ENCODE results near the gene MAFB. TPM values are rescaled to one million over a fixed set of nuclear protein-coding genes. Genes with fewer than 3 reads are reported as not detected.

Gene MAFB
- total RNA-seq, 2 experiments from 2014 or later = not detected

DNA sequence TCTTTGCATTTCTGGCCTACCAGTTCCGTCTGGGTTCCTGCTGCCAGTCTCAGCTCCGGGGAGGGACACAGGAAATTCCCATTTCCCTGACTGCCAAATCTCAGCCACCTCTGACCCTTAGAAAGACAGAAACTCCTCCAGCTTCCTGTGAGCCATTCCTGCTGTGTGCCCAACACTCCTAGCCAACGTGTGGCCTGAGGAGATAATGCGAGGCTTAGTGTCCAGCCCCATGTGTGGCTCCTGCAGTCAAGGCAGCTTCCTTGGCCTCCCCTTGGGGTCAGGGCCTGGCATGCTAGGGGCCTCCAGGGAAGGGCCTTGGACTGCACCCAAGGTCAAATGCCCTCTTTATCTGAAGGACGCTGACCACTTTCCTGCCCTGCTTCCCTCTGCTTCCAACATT is 45.1 kb downstream of the MAFB start:
- no peaks in the 10 kb centered on the region for H3K9me2 ChIP-seq (ENCODE audit: insufficient read depth, low read length)
- no peaks in the 10 kb centered on the region for H3K4me1 ChIP-seq (ENCODE audit: insufficient read depth, low read length, poor library complexity, severe bottlenecking)
- H3K27ac ChIP-seq (ENCODE audit: low read depth, low read length, poor library complexity, severe bottlenecking) = no peak overlapping the region
- no peak overlapping the region for H2AFZ ChIP-seq (ENCODE audit: low read length)
- H3K36me3 ChIP-seq (ENCODE audit: insufficient read depth, low read length) = no peaks in the 10 kb centered on the region
- intact Hi-C loops (cut with micrococcal nuclease; ENCODE audit: unreplicated experiment) = no loop called here
- DNase-seq (ENCODE audit: low spot score) = no peak
- H3K79me2 ChIP-seq (ENCODE audit: insufficient read depth, low read depth, low read length) = no peaks in the 10 kb centered on the region
- no peaks in the 10 kb centered on the region for H4K20me1 ChIP-seq (ENCODE audit: insufficient read depth, low read length)
- no peaks in the 10 kb centered on the region for H3K9me3 ChIP-seq (ENCODE audit: low read length)
- no peak for TF ChIP-seq EZH2phosphoT487 (IDR thresholded peaks at IDR 0.05; ENCODE audit: borderline replicate concordance, low read depth, low read length)
- TF ChIP-seq, protein P1, sequence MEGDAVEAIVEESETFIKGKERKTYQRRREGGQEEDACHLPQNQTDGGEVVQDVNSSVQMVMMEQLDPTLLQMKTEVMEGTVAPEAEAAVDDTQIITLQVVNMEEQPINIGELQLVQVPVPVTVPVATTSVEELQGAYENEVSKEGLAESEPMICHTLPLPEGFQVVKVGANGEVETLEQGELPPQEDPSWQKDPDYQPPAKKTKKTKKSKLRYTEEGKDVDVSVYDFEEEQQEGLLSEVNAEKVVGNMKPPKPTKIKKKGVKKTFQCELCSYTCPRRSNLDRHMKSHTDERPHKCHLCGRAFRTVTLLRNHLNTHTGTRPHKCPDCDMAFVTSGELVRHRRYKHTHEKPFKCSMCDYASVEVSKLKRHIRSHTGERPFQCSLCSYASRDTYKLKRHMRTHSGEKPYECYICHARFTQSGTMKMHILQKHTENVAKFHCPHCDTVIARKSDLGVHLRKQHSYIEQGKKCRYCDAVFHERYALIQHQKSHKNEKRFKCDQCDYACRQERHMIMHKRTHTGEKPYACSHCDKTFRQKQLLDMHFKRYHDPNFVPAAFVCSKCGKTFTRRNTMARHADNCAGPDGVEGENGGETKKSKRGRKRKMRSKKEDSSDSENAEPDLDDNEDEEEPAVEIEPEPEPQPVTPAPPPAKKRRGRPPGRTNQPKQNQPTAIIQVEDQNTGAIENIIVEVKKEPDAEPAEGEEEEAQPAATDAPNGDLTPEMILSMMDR (conservative IDR thresholded peaks at IDR 0.05; ENCODE audit: low read length) = no peak
- BruUV-seq (replicated peaks) = no TSS peak
- no peak overlapping the region for H3K4me2 ChIP-seq (ENCODE audit: low read length)
- ChIA-PET POLR2A (no interaction called here), CTCF (ENCODE audit: unreplicated experiment) (no interaction called here)
- H3K4me3 ChIP-seq (ENCODE audit: low read depth, low read length, poor library complexity, severe bottlenecking) = no peak overlapping the region

DNA sequence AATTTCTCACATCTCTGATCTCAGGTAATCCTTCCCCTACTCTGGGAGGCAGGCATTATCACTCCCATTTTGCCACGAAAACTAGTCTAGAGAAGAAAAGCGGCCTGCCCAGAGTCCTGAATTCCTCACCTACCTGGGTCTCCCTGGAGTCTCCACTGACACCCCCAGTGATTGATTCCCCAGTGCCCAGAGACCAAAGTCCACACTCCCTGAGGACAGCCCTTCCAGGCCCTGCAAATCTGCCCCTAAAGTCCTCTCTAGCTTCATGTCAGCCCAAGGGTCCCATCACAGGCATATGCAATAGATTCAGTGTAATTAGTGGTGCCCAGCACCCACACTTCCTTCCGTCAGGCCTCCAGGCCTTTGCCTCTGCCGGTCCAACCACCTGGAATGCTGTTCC is 47.2 kb downstream of the MAFB start:
- Histone ChIP-seq H3K4me2 (ENCODE audit: low read length) (no peak overlapping the region), H4K20me1 (ENCODE audit: insufficient read depth, low read length) (no peaks in the 10 kb centered on the region), H3K4me1 (ENCODE audit: insufficient read depth, low read length, poor library complexity, severe bottlenecking) (no peaks in the 10 kb centered on the region), H3K9me3 (ENCODE audit: low read length) (no peaks in the 10 kb centered on the region), H3K4me3 (ENCODE audit: low read depth, low read length, poor library complexity, severe bottlenecking) (no peak overlapping the region), H3K36me3 (ENCODE audit: insufficient read depth, low read length) (no peaks in the 10 kb centered on the region), H3K9me2 (ENCODE audit: insufficient read depth, low read length) (no peaks in the 10 kb centered on the region), H3K27ac (ENCODE audit: low read depth, low read length, poor library complexity, severe bottlenecking) (no peak overlapping the region), H2AFZ (ENCODE audit: low read length) (no peak overlapping the region), H3K79me2 (ENCODE audit: insufficient read depth, low read depth, low read length) (no peaks in the 10 kb centered on the region)
- intact Hi-C loops (cut with micrococcal nuclease; ENCODE audit: unreplicated experiment) = no loop called here
- CTCF ChIA-PET (ENCODE audit: unreplicated experiment) = no interaction called here
- TF ChIP-seq, protein P1 (conservative IDR thresholded peaks at IDR 0.05; ENCODE audit: low read length) = no peak
- no peak for TF ChIP-seq EZH2phosphoT487 (IDR thresholded peaks at IDR 0.05; ENCODE audit: borderline replicate concordance, low read depth, low read length)
- POLR2A ChIA-PET = no interaction called here
- BruUV-seq (replicated peaks) = no TSS peak
- no peak for DNase-seq (ENCODE audit: low spot score)

DNA sequence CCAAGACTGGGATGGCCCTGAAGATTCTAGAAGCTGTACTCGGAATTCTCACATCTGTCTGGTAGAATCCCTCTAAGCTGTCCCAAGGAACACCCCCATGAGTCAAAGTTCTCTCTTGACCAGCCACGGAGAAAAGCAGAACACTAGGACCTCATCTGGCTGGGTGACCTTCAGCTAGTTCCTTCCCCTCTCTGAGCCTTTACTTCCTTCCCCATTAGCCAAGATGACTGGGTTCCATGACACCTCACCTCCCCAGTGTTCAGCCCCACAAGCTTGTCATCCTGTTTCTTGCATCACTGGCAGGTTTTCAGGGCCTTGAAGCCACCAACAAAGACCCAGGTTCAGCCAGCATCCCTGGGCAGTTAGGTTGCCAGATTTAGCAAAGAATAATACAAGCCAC is 47.8 kb downstream of the MAFB start:
- intact Hi-C loops (cut with micrococcal nuclease; ENCODE audit: unreplicated experiment) = no loop called here
- Histone ChIP-seq H3K4me3 (ENCODE audit: low read depth, low read length, poor library complexity, severe bottlenecking) (no peak overlapping the region), H2AFZ (ENCODE audit: low read length) (no peak overlapping the region), H4K20me1 (ENCODE audit: insufficient read depth, low read length) (no peaks in the 10 kb centered on the region), H3K4me1 (ENCODE audit: insufficient read depth, low read length, poor library complexity, severe bottlenecking) (no peaks in the 10 kb centered on the region), H3K79me2 (ENCODE audit: insufficient read depth, low read depth, low read length) (no peaks in the 10 kb centered on the region), H3K36me3 (ENCODE audit: insufficient read depth, low read length) (no peaks in the 10 kb centered on the region), H3K4me2 (ENCODE audit: low read length) (no peak overlapping the region), H3K27ac (ENCODE audit: low read depth, low read length, poor library complexity, severe bottlenecking) (no peak overlapping the region), H3K9me2 (ENCODE audit: insufficient read depth, low read length) (no peaks in the 10 kb centered on the region), H3K9me3 (ENCODE audit: low read length) (no peaks in the 10 kb centered on the region)
- ChIA-PET POLR2A (no interaction called here), CTCF (ENCODE audit: unreplicated experiment) (no interaction called here)
- TF ChIP-seq, protein P1 (conservative IDR thresholded peaks at IDR 0.05; ENCODE audit: low read length) = no peak
- TF ChIP-seq EZH2phosphoT487 (IDR thresholded peaks at IDR 0.05; ENCODE audit: borderline replicate concordance, low read depth, low read length) = no peak
- no TSS peak for BruUV-seq (replicated peaks)
- DNase-seq (ENCODE audit: low spot score) = no peak
